C4-2B (cell line): Measurements from ENCODE around the gene NFKBIE.

Source experiments
- ZFX ChIP-seq: fragments of 450-650 bp; IDR thresholded peaks from 2 replicates; pipeline ENCODE4 v1.6.1; 2017
- TF ChIP-seq, protein P1 (sequence below): fragments of 450-650 bp; conservative IDR thresholded peaks from 2 replicates; pipeline ENCODE4 v1.5.1; 2017; ENCODE audit warnings: mild to moderate bottlenecking

DNA sequence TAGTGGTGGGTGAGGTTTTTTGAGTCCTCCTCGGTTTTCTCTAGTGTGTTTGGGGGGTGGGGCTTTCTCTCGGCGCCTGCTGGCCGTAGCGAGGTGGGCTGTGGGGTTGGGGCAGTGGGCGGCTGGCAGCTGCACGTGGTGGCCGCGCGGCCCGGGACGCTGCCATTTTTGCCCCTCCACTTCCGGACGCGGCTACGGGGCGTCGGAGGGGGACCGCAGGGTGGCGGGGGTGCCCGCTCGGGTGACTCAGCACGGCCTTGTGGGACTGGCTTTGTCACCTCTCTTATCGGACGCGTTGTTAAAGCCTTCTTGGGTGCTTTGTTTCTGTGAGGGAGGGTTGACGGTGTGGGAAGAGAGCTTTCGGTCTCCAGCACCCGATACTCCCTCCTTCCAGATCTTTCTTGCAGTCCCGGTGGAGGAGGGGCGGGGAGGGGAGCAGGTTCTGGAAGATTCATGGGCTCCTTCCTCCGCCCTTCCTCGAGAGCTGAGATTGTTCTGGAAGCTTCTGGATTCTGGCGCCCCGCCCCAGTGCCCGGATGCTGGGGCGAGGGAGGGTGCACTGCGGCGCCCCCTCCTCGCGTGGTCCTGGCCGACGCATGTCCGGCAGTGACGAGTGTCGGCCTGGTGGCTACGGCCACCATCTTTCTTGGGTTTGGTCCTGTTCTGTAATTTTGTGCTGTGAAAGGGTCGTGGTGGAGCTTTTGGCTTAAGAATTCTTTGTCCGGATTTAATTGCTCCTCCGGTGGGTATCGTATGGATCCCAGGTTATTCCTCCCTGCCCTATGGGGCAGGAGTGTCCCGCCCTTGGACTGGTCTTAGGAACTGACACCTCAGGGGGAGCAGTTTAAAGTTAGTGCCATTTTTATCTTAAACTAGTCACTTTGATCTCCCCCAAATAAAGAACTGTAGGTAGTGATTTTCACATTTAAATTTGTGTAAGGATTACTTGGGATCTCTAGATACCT, 17.7 kb downstream of the NFKBIE start:
- TF ChIP-seq, protein P1, sequence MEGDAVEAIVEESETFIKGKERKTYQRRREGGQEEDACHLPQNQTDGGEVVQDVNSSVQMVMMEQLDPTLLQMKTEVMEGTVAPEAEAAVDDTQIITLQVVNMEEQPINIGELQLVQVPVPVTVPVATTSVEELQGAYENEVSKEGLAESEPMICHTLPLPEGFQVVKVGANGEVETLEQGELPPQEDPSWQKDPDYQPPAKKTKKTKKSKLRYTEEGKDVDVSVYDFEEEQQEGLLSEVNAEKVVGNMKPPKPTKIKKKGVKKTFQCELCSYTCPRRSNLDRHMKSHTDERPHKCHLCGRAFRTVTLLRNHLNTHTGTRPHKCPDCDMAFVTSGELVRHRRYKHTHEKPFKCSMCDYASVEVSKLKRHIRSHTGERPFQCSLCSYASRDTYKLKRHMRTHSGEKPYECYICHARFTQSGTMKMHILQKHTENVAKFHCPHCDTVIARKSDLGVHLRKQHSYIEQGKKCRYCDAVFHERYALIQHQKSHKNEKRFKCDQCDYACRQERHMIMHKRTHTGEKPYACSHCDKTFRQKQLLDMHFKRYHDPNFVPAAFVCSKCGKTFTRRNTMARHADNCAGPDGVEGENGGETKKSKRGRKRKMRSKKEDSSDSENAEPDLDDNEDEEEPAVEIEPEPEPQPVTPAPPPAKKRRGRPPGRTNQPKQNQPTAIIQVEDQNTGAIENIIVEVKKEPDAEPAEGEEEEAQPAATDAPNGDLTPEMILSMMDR: no peak
- TF ChIP-seq ZFX: peak; percentile 27; the same call in 1 of the 2 replicates
